ENCODE data around the gene EID2B.

EID2B gene, protein sequence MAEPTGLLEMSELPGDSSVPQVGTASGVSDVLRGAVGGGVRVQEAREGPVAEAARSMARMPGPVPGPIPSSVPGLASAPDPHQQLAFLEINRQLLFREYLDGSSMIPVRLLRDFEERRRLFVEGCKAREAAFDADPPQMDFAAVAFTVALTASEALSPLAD

DNA sequence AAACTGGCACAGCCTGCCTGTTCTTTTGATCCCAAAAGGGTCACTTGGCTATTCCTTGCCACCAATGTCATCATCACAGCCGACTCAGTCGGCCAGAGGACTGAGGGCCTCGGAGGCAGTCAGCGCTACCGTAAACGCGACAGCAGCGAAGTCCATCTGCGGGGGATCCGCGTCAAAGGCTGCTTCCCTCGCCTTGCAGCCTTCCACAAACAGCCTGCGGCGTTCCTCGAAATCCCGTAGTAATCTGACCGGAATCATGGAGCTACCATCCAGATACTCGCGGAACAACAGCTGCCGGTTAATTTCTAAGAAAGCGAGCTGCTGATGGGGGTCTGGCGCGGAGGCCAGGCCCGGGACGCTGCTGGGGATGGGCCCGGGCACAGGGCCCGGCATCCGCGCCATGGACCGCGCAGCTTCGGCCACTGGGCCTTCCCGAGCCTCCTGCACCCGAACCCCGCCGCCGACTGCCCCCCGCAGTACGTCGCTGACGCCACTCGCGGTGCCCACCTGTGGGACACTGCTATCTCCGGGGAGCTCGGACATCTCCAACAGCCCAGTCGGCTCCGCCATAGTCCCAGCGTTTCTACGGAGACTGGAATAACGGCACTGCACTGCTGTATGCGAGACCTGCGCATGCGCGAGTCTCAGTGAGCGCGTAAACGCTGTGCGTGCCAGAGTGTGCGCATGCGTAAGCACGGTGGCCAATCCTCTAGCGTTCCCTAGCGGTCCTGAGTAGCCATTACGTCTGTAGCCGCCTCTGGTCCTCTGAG, at the start of gene EID2B:
Gene EID2B, minus strand, starts transcription at position 620 of the 770 bp plus-strand sequence. Its CDS starts 50 bp downstream, at position 570.
- peak; percentile 83 to 92 (median 86) for DNase-seq (ENCODE audit: low read depth in 3 of 3)

DNA sequence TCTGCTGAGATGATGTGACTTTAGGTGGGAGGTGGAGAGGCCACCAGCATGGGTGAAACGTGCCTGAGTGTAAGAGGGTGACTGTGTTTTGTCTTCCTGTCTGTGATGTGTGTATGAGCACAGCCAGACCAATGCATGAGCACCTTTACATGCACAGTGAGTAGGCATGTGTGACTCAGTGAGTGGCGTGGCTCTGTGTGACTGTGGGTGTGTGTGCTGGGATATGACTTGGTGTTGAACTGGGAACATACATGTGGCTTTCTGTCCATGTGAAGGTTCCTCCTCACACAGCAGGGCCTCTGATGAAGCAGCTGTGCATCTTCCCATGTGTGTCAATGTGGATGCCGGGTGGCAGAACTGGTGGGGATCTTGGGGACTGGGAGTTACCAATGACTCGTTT, 49.8 kb upstream of the EID2B start:
- DNase-seq (ENCODE audit: low read depth in 3 of 3) = no peak

DNA sequence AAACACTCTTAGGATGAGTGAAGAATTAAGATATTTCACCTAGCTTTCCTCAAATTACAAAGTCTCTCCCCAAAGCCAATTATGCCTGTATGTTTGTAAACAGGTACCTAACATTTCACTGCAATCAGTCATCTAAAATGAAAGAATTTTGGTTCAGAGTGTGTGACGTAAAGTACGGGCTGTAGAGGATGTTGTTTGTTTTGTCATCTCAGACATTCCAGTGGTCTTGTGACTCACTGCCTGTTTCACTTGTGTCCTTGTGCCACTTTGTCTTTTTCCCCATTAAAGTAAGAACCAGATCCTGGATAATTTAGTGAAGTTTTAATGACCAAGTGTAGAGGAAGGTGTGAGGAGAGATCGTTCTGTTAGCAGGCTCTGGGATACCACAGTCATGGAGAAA, 36.0 kb upstream of the EID2B start:
- no peak for DNase-seq (ENCODE audit: low read depth in 3 of 3)

DNA sequence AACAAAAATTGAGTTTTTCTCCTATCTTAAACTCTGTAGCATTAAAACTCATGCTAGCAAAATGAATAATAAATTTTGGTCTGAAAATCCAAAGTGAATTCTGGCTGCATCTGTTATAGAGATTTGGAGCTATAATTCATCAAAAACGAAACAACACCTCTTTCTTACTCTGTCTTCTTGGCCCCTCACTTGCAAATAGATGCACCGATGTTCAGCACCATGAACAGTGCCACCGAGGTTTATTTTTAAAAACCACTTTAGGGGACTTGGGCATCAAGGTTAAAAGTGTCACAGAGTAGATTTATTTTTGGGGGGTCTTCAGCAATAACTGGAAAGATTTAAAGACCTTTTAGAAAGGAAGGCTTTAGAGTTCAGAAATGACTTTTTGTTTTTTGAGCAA, 33.4 kb upstream of the EID2B start:
- no peak for DNase-seq (ENCODE audit: low read depth in 3 of 3)

DNA sequence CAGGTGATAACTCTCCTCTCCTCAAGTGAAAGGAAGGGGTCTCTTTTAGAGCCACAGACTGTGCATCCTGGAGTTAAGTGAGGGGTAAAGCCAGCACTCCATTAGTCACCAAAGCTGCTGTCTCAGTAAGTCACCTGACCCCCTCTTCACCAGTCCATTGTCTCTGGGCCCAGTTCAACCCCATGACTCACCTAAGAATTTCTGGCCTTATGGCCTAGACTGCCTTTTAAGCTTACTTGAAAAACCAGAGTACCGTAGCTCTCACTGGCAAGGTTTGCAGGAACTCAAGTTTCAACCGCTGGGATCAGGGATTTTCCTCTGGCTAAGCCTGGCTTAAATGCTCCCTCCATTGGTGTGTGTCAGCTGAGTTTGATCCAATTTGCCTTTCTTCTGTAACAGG, 30.8 kb upstream of the EID2B start:
- DNase-seq (ENCODE audit: low read depth in 3 of 3) = no peak

DNA sequence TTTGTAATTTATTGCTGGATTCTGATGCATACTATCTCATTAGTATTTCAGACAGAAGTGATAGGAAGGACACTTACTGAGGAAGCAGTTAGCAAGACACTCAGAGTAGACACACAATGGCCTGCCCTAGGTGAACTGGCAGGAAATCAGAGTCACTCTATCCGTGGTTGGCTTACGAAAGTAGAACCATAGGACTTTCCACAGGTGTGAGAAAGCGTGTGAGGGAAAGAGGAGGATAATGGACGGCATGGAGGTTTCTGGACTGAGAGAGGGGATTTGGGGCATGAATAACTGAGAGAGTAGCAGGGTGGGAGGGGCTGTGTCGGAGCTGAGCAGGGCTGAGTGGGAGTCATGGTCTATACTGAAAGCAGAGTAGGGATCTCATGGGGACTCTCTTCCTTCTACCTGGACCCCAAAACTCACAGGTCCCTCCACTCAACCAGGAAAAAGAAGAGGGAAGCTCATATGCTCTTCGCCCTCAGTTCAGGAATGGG, 26.0 kb upstream of the EID2B start:
- no peak for DNase-seq (ENCODE audit: low read depth in 3 of 3)

DNA sequence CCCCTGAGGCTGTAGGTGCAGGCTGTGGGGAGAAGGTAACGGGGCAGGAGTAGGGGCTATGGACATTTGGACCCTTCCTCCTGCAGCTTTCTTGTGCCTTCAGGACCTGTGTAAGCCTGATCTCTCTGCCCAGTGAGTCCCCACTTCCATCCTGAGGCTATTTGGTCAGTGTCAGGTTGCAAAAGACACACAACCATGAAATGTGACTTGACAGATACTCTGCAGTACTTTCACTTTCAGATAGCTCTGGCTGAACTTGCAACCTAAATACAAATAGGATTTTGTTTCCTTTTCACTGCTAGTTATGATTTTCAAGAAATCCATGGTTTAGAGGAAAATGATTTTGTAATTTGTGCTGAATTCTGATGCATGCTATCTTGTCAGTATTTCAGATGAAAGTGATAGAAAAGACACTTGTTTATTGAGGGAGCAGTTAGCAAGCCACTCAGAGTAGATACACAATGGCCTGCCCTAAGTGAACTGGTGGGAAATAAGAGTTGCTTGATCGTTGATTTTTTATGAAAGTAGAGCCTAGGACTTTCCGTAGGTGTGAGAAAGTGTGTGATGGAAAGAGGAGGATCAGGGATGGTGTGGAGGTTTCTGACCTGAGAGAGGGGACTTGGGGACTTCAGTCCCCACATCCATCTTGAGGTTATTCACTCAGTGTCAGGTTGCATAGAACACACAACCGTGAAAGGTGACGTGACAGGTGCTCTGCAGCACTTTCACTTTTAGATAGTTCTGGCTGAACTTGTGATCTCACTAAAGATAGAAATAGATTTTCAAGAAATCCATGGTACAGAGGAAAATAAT, 25.4 kb upstream of the EID2B start:
- DNase-seq (ENCODE audit: low read depth in 3 of 3) = no peak

DNA sequence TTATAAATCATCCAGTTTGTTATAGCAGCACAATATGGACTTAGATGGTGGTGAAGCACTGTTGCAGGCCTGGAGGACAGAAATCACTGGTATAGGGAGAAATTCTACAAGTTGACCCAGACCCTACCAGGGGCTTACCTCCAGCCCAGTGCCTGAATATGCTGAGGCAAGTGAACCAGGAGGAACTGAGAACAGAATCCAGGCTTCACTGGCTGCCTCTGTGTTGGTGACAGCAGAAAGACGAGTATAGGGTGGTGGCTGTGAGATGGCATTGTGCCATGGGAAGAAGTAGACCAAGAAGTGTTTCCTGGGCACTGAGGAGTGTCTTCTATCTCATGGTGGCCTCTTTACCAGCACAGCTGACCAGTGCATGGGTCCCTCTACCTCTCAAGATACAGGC, 23.2 kb upstream of the EID2B start:
- DNase-seq (ENCODE audit: low read depth in 3 of 3) = no peak

DNA sequence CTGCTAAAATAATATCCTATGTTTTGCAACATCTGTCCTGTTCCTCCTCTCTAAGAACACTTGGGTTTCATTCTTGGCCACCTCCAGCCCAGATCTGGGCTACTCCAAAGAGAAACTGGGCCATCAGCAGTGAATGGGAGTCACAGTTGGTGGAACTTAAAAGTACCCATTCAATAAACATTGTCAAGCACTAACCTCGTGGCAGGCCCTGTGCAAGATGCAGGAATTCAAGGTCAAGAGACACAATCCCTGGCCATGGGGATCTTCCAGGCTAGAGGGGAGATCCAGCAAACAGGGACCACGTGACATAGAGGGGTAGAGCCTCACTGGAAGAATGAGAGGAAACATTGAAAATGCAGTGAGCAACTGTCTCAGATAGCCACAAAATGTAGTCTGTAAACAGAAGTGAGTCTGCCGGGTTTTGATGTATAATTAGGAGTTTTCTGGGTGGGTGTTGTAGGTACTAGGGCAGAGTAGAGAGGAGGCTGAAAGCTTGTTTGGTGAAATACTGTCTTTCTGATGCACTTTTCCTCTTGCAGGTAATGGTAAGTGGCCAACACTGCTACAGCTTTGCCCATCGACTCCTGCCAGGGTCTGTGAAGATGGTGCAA, 22.2 kb upstream of the EID2B start:
- DNase-seq (ENCODE audit: low read depth in 3 of 3) = no peak

DNA sequence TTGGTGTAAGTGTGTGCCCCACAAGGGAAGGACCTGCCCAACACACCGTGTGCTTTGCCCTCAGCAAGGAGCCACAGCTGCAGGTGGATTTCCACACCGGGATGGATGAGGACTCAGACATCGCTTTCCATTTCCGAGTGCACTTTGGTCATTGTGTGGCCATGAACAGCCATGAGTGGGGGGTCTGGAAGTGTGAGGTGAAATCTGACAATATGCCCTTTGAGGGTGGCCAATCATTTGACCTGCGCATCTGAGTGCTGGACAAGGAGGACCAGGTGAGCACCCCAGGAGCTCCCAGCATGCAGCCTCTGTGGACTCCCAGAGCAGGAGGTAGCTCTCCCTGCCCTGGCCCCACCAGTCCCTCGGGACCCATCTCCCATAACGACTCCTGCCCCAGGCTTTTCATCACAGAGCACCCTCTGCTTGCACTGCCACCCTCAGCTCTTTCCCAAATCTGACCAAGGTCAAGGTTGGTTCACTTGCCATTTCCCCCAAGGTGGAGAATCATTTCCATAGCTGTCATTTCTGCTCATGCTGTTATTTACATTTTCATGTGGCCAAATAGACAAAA, 20.5 kb upstream of the EID2B start:
- DNase-seq (ENCODE audit: low read depth in 3 of 3) = no peak

DNA sequence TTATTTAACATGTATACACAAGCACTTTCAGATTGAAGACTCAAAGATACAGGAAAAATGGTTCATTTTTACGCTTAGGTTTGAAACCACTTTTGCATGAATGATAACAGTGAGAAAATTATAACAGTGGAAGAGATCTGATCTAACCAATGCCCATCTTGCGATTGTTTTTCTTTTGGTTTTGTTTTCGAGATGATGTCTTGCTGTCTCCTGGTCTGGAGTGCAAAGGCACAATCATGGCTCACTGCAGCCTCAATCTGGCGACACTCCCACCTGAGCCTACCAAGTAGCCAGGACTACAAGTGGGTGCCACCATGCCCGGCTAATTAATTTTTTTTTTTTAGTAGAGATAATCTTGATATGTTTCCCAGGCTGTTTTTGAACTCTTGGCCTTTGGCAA, 17.5 kb upstream of the EID2B start:
- DNase-seq (ENCODE audit: low read depth in 3 of 3) = no peak

DNA sequence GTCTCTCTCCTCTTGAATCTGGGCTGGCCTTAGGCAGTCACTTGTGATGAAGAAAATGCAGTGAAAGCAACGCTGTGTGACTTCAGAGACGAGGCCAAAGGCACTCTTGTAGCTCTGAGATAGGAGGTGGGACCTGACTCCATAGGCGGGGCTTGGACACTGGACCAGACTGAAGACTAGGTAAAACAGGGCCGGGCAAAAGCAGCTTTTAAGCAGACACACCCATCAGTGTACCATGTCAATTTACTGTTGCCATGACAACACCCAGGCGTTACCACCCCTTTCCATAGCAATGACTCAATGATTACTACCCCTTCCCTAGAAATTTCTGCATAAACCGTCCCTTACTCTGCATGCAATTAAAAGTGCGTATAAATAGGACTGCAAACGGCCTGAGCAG, 13.9 kb upstream of the EID2B start:
- no peak for DNase-seq (ENCODE audit: low read depth in 3 of 3)

DNA sequence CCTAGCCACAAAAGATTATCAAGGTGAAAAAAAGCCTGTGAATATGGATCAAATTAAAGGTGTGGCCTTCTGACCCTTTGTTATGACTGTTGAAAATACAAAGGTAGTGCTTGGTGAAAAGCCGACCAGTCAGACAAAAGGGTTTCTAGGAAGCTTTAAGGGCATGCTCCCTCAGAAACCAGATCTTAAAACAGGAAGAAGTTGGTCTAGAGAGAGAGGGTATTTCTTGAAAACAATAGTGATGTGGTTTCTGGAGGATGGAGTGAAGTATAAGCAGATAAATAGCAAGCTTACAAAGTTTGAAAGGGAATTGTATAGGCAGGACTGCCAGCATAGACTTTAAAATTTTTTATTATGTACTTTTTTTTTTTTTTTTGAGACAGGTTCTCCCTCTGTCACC, 12.3 kb upstream of the EID2B start:
- no peak for DNase-seq (ENCODE audit: low read depth in 3 of 3)

DNA sequence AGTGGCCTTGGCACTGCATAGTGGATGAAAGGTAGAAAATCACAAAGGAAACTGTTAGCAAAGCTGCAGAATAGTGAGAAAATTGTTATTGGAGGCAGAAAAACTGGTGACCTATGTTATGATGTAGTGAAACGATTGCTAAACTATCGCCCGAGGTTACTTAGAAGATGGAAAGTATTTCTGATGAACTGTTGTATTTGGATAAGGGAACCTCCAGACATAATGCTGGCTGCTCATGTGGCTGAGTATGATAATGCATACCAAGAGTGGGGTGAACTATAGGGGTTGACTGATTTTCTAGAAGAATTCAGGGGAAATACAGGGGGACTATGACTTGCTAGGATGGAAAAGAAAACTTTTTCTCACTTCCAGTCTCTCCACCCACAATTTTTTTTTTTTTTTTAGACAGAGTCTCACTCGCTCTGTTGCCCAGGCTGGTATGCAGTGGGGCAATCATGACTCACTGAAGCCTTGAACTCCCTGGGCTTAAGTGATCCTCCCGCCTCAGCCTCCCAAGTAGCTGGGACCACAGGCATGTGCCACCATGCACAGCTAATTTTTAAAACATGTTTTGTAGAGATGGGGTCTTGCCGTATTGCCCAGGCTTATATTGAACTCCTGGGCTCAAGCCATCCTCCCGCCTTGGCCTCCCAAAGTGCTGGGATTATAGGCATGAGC, 11.7 kb upstream of the EID2B start:
- no peak for DNase-seq (ENCODE audit: low read depth in 3 of 3)

DNA sequence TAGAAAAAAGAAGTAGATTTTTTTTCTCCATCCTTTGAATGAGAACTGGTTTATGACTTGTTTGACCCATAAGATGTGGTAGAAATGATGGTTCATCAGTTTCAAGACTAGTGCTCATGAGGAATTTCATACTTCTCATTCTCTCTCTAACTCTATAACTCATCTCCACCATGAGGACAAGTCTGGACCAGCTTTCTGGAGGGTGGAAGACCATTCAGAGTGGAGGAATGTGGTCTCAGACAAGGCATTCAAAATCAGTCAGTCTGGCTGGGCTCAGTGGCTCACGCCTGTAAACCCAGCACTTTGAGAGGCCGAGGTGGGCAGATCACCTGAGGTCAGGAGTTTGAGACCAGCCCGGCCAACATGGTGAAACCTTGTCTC, 10.8 kb upstream of the EID2B start:
- DNase-seq (ENCODE audit: low read depth in 3 of 3) = no peak

DNA sequence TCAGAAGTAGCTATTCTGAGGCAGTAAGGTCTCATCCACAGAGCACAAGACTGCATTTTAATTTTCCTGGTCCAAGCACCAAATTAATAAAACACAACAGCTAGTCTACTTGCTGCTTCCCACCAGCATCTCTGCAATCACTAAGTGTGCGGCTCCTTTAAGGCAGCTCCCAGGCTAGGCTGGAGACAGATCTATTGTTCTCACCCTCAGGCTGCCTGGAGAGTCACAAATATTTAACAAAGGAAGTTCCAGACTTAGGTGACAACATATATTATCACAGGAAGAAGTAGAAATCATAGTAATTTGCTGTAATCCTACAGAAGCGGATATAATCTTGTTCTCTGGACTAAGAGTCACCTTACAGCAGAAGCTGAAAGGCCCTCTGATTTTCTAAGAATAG, 9.6 kb upstream of the EID2B start:
- no peak for DNase-seq (ENCODE audit: low read depth in 3 of 3)

DNA sequence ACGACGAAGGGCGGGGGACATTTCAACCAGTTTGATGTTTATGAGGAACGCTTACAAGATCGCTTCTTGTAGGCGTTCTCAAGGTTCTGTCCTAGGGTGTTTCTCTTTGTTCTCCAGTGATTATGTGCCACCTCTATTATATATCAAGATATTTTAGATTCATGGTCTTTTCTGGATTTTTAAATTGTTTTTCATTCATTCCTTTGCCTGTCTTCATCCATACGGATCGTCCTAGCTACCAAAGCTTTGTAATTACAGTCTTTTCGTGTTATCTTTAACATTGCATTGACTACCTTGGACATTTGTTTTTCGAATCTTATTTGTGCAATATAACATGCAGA, 7.7 kb upstream of the EID2B start:
- DNase-seq (ENCODE audit: low read depth in 3 of 3) = no peak

DNA sequence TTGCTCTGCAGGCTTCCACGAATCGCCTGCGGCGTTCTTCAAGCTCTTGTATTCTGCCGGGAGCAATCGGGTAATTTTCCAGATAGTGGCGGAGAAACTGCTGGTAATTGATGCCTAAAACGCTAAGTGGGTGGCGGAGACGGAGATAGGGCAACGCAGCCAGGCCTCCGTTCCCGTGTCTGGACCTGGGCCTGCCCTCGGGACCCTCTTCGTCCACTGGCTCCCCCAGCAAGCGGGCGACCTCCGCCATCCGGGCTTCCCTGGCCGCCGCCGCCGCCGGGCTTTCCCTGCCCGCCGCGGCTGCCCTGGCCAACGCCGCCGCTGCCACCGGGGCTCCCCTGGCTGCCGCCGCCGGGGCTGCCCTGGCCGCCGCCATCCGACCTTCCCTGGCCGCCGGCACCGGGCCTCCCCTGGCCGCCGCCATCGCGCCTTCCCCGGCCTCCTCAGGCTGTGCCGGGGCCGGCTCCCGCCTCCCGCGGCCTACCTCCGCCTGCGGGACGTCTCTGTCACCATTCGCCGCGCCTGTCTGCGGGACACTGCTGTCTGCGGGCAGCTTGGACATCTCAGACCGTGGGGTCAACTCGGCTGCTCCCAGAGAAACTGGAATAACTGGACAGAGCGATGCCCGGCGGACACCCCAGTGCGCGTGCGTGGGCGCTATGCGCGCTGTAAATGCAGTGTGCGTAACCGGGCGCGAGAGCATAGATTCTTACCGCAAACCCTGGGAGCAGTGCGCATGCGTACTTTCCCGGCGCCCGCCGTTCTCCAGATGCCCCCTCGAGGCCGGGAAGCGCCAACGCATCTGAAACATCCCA, 7.1 kb upstream of the EID2B start, which contains the start of gene EID2:
Gene EID2, minus strand, starts transcription at position 644 of the 815 bp plus-strand sequence. Its CDS starts 82 bp downstream, at position 562.
- peak; percentile 83 to 94 (median 93) for DNase-seq (ENCODE audit: low read depth in 3 of 3)

DNA sequence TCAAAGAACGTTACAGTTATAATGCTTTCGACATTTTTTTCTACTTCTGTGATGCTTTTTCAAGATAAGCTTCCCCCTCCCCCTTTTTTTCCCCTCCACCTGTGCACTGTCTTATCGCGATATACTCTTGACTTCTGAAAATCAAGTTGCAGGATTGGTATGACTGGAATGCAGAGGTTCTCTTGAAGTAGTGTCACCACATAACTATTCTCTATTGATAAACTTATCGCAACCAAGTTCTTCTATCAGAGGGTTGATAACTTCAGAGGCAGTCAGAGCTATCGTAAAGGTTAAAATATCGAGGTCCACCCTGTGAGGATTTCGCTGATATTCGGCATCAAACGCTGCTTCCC, 6.5 kb upstream of the EID2B start:
- no peak for DNase-seq (ENCODE audit: low read depth in 3 of 3)

DNA sequence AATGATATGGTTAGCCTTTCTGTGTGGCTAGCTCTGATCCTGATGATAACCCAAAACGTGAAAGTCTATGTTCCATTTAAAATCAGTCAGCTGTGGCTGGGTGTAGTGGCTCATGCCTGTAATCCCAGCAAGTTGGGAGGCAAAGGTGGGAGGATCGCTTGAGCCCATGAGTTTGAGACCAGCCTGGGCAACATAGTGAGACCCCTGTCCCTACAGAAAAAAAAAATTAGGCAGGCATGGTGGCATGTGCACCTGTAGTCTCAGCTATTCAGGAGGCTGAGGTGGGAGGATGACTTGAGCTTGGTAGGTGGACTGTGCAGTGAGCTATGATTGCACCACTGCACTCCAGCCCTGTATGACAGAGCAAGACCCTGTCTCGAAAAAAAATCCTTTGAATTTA, 1.1 kb upstream of the EID2B start:
- no peak for DNase-seq (ENCODE audit: low read depth in 3 of 3)

Measured in stimulated activated CD4-positive, alpha-beta T cell treated with anti-CD3 and anti-CD28 coated beads, TNF-alpha, amount 100 ng/mL, for 4 hours (primary cell).